Hematopoietic multipotent progenitor cell treated with erythropoietin and hydrocortisone succinate and interleukin-3 and kit ligand, for 4 days (in vitro differentiated cells): ENCODE data around the gene FAM72D.
"Not testable (repeated sequence)": the region's sequence is repeated elsewhere in the genome, so short reads cannot be mapped to it uniquely, and the experiment has no call there.

Source experiments
- DNase-seq: peaks from one replicate; pipeline ENCODE4 v3.0.0-alpha.2; 2015

Gene FAM72D

GRCh38 chr1:145095284-145096057, at the start of gene FAM72D, which contains the start of gene SRGAP2B:
Gene FAM72D, plus strand, starts transcription at chr1:145095974. Its CDS starts 874 bp downstream, at chr1:145096848.
Gene SRGAP2B, minus strand, starts transcription at chr1:145095328. Its CDS starts 2,427 bp downstream, at chr1:145092901.
- DNase-seq, result not testable (repeated sequence)

DNA sequence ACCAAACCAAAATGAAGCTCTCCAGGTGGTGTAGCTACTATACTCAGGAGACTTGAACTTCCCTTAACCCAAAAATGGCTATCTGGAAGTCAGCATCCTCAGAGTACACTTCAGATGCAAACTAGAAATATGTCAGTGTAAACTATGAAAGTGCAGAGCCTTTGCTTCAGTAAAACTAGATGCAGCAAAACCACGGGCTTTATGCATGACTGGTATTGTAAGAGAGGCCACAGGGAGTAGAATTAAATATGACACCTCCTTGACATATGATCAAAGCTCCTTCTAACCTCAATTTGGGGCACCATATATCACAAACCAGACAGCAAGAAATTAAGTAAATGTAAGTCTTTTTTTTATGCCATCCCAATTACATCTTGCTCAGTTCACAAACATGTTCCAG, 48.2 kb upstream of the FAM72D start:
- DNase-seq, result not testable (repeated sequence)

DNA sequence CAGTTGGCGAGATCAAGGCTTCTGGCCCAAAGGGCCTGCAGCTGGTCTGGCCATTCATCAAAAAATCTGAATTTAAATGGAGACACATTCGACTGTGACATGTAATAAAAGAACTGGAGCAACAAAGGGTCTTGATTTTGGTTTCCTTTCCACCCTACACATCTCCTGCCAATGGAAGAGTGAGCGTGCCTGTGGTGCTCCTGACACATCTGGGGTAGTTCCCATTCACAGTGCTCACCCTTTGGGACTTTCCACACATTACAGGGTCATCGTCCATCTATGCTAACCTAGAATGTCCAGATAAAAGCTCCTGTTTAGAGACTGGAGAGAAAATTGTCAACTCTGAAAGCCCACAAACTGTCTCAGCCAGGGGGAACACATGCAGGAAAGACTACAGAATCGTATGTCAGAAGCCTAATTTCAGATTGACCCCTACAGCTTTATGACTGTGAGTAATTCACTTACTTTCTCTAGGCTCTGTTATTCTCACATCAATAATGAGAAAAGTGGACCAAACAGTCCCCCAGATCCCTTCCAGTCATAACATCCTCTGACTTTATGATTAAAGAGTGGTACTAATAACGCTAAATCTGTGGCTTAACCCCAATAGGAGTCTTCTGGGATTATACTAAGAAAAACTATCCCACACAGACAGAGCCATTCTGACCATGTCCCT, 47.5 kb upstream of the FAM72D start:
- not testable (repeated sequence) for DNase-seq

- not testable (repeated sequence) for DNase-seq
These were observed 43.6 kb upstream of the FAM72D start for GRCh38 chr1:145052019-145052776.

GRCh38 chr1:145053428-145053827, 42.3 kb upstream of the FAM72D start:
- DNase-seq, result not testable (repeated sequence)

DNA sequence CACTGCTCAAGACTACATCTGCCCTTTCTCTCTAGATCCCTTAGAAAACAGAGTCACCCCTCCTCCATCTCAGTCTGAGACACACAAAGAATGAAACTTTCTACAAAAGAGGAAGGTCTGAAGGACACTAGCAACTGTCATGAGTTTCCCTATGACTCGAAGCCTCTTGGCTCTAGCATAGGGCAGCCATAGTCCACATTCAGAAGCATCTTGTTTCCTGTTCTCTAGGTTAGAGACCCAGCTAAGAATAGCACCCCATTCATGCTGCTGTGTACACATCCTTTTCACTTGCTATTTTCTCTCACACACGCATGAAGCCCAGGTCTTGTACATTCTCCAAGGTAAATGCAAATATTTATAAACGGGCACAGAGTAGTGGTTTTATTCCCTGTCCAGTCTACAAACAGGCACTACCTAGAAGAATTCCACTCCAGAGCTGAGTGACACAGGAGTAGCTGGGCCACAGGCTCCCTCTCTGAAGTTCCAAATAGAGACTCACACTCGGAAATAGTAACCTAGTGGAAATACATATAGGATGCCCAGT, 40.5 kb upstream of the FAM72D start:
- not testable (repeated sequence) for DNase-seq

GRCh38 chr1:145058184-145058583, 37.6 kb upstream of the FAM72D start:
- not testable (repeated sequence) for DNase-seq

DNA sequence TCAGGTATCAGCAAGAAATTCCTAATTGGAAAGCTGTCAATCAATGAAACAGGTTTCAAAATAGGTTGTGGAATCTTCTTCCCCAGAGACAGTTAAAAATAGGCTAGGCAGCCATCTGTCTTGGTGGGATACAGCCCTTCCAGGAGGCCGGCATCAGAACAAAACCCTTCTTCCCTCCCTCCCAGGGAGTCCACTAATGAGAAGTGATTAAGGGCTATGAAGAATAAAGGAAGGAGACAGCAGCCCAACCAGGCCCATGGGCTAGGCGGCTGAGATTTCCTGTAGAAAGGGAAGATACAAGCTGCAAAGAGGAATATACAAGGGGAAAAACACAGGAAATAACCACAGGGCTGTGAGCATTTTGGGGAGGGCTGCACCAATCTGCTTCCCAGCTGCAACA, 32.5 kb upstream of the FAM72D start:
- DNase-seq, result not testable (repeated sequence)

- not testable (repeated sequence) for DNase-seq
These were observed 31.7 kb upstream of the FAM72D start for GRCh38 chr1:145063941-145064648.

DNA sequence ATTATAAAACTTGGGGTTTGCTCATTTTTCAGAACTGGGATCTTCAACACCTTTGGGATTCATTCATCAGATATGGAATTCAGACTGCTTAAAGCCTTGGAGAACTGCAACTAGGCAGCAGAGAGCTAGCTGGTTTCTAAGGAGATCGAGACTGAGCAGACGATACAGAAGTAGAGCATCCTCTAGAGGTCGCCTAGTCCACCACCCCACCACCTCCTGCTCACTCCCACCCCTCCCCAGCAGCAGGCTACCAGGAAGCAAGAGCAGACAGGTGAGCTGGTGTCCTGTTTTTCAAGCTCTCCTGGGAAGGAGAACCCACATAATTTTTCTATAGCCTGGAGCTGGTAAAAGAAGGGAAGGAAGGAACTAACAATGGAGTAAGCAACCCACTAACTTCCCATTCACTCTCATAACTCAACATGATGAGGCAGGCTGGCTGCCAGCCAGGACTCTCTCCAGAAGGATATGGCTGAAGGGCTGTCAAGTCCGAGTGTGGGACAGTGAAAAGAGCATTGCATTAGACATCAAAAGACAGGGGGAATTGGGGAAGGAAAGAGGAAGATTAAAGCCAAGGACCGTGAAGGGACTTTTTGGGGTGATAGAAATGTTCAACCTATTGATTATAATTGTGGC, 30.5 kb upstream of the FAM72D start:
- not testable (repeated sequence) for DNase-seq

DNA sequence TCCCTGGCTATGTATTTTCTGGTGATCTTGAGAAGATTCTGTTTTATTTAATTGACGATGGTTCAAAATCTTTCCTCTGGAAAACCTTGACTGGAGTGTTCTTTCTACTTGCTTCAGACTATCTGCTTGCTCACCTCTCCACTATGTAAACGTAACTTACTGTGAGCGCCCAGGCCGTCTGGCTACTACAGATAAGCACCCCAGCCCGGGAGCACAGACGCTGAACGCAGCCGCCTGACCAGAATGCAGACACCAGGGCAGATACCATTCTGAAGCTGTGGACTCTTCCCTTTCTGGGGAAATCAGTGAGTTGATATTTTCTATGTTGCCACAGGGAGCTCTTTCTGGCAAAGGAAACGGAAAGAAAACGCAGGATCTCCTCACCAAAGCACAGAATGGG, 29.3 kb upstream of the FAM72D start:
- not testable (repeated sequence) for DNase-seq

- not testable (repeated sequence) for DNase-seq
These were observed 24.2 kb upstream of the FAM72D start for GRCh38 chr1:145071569-145071968.

GRCh38 chr1:145074021-145074559, 21.7 kb upstream of the FAM72D start:
- DNase-seq, result not testable (repeated sequence)

GRCh38 chr1:145076877-145077276, 18.9 kb upstream of the FAM72D start:
- not testable (repeated sequence) for DNase-seq

DNA sequence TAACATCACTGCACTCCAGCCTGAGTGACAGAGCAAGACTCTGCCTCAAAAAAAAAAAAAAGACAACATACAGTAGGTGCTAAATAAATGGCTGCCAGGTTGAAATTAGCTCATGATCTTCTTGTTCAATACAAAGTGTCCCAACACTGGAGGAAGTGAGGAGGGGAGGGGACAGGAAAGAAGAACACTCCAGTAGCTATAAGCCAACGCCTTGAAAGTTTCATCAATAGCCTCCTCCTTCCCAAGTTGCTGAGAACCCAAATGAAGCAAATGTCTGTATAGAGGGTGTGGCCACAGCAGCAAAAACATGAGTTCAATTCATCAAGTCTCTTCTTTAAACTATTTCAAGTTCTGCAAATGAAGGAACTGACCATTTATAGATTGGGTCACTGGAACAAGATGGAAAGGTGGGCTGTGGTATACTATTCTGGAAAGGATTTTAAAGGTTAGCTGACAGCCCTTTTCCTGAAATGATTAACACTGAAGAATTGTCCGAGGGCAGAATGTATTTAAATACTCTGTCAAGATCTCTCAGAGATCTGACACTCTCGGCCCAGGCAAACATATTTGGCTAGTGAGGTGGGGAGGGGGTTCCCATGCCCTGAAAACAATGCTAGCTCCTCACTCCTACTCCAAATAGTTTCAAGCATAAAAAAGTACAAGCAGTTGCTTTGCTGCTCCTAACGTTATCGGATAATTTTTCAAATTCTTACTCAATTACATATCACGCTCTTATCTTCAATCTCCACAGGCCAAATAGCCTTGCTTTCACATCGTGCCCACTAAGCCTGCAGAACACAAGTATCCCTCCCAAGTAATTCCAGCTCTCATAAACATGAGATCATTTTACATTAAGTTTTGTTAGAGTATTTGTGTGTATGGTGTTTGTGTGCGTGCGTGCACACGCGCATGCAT, 17.6 kb upstream of the FAM72D start:
- not testable (repeated sequence) for DNase-seq

- not testable (repeated sequence) for DNase-seq
These were observed 16.9 kb upstream of the FAM72D start for GRCh38 chr1:145078787-145079370.

DNA sequence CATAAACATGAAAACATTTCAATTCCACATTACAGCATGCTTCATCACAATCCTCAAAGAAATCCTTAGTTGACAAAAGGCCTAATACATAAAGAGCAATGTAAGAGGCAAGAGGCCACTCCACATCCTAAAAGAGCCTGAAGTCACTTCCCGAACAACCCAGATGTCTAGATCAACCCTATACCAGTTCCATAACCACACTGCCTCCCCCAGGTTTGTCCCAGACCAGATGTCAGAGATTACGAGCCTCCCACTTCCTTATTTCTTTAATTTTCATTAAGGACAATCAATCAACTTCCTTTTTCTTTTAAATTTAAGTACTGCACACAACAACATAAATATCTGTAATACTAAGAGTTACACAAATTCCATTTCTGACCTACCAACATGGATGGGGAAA, 16.0 kb upstream of the FAM72D start:
- peak; percentile 46 for DNase-seq

GRCh38 chr1:145080193-145080592, 15.6 kb upstream of the FAM72D start:
- DNase-seq, result not testable (repeated sequence)

- DNase-seq, result not testable (repeated sequence)
These were observed 13.1 kb upstream of the FAM72D start for GRCh38 chr1:145082483-145083255.
